PC-9 (cell line): ENCODE data around the gene TNFRSF1A.

Source experiments
- CTCF ChIP-seq: fragments of 200-600 bp; sonication (generic); conservative IDR thresholded peaks from 2 replicates; pipeline ENCODE4 v1.6.1; 2017; ENCODE audit warnings: mixed run types, antibody characterized with exemption, mild to moderate bottlenecking, moderate library complexity
- EZH2 ChIP-seq: fragments of 200-600 bp; sonication (generic); IDR thresholded peaks from 2 replicates; pipeline ENCODE4 v1.8.0; 2017; ENCODE audit warnings: antibody characterized with exemption, low read depth

- TF ChIP-seq CTCF (no peak), EZH2 (no peak)
Measured at GRCh38 chr12:6317693-6318439, 24.0 kb downstream of the TNFRSF1A start.
